Measurements from ENCODE around the gene SPRED1.
A peak's percentile ranks its signal among the peaks of the same experiment; 100 is the strongest.

SPRED1 gene

DNA sequence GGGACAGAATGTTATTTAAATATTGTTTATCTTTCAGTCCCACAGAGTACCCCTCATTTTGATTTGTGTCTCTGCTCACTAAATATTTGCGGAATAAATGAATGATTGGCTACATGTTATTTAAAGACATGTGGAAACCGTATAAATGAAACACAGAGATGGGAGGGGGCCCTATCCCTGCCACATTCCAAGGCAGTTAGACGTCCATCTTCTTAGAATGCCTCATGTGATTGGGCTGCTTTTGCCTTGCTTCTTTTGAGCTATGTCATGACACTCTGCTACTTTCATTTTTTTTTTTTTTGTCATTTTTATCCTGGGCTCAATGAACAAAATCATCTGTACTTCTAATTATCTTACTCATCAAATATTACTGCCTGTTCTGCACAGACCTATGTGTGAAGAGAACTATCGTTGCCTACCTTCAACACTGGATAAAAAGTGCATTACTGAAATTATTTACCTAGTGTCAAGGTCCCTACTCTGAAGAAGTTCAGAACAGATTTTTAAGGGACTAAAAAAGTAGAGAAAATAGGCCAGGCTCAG is 117.4 kb downstream of the SPRED1 start:
- DNase-seq = no peak

DNA sequence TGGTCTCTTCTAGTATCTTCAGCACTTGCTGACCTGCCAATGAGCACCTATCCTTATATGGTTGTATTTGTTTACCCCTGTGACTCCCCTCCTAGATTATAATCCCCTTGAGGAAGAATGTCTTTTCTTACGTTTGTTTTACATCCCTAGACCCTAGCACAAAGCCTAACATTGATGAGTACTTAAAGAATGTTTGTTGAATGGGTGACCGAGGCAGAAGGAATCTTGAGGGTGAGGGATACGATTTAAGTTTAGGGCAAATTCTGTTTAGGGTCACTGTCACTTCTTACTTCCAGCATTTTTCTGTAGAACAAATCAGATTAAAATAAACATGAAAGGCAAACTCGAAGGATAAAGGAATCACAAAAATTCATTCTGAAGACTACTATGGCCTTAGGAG is 120.4 kb downstream of the SPRED1 start:
- no peak for DNase-seq

- DNase-seq = no peak
These were observed 121.4 kb downstream of the SPRED1 start for GRCh38 chr15:38374029-38374428.

- DNase-seq = no peak
These were observed 121.9 kb downstream of the SPRED1 start for GRCh38 chr15:38374556-38374955.

DNA sequence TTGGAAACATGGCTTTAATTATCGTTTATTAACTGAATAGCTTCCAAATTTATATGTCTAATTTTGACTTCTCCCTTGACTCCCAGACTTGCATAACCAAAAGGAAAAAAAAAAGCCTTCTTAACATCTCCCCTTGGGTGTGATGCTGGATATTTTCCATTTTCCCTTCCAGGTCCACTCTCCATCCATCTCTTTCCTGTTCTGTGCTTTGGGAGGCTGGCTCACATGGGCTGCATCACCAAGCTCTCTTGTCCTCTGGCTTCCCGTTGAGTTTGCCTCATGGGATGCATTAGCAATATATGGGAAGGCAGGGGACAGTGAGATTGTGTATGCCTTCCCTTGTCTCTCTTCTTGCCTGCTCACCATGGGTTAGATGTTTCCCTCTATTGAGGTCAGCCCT is 123.4 kb downstream of the SPRED1 start:
- DNase-seq = no peak

DNA sequence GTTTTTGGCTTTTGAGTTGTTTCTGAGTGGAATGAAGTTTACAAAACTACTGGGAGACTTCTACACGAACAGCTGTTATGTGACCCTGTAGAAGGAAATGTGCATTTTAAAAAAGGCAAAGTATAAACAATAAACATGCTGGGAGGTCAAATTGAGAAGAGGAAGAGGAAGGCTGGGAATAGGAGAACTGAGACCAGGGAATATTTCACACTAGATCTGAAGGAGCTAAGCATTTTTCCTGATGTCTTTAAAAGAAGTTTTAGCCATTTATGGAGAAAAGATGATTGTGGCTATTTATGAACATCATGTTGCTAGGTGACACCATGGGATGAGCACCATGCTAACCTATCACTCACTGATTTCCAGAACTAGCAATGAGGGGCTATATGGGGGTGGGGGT is 125.0 kb downstream of the SPRED1 start:
- DNase-seq = no peak

DNA sequence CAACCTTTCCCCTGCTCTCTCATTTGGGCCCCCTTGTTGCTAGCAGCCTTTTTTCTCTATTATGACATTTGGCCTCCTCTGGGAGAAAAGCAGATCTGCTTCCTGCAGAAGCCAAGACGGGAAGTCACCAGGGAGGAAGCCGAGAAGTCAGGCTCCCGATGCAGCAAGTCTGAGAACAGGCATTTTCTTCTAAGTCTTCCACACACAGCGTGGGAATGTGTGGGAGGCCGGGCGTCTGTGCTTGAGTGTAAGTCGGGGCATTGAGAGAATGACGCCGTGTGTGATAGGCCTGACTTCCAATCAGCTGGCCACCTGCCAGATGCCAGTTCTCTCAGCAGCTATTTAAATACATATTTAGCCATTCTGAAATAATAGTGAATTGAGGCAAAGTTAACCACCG is 125.5 kb downstream of the SPRED1 start:
- DNase-seq = no peak

GRCh38 chr15:38389924-38390542 is 137.4 kb downstream of the SPRED1 start:
- peak; percentile 84 for DNase-seq

GRCh38 chr15:38391191-38391590 is 138.6 kb downstream of the SPRED1 start:
- DNase-seq = no peak

GRCh38 chr15:38398134-38398533 is 145.5 kb downstream of the SPRED1 start:
- DNase-seq = no peak

DNA sequence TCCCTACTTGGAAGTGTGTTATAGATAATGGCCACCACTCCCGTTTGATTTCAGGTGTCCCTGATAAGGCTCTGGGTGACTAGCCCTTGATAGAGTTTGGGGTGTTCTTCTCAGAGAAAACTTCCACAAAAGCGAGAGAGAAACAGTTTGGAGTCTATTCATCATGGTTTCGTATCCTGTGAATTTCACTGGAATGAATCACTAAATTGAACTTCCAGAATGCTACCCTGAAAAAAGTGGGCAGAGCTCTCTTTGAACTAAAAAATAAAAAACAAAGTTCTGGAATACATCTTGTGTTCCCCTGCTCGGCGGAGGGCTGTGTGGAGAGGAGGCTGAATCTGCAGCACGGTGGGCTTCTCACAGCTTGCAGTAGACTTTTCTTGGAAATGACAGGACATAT is 148.5 kb downstream of the SPRED1 start:
- DNase-seq = no peak

GRCh38 chr15:38401701-38402100 is 149.1 kb downstream of the SPRED1 start:
- DNase-seq = no peak

DNA sequence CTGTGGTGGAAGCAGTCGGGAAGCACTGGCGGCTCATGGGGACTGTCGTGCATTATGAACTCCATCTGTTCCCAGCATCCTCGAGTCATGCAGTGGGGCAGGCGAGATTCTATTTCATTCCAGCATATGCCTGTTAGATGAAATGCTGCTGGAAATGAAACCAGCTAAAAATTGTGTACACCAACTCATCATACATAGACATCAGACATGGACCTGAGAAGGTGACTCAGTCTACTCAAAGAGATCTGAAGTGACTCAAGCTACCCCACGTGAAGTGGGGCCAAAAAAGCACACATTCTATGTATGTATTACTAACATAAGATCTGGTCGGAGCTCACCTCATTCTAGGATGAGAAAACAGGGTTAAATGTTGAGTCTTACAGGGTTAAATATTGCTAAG is 153.8 kb downstream of the SPRED1 start:
- no peak for DNase-seq
